Embryonic facial prominence (tissue), 1 donor: ENCODE results near the gene ZNF526.
A peak's percentile ranks its signal among the peaks of the same experiment; 100 is the strongest.

Source experiments
- DNase-seq: peaks from one replicate; pipeline ENCODE4 v3.0.0-alpha.2; 2016; ENCODE audit errors: extremely low spot score

Gene ZNF526, protein sequence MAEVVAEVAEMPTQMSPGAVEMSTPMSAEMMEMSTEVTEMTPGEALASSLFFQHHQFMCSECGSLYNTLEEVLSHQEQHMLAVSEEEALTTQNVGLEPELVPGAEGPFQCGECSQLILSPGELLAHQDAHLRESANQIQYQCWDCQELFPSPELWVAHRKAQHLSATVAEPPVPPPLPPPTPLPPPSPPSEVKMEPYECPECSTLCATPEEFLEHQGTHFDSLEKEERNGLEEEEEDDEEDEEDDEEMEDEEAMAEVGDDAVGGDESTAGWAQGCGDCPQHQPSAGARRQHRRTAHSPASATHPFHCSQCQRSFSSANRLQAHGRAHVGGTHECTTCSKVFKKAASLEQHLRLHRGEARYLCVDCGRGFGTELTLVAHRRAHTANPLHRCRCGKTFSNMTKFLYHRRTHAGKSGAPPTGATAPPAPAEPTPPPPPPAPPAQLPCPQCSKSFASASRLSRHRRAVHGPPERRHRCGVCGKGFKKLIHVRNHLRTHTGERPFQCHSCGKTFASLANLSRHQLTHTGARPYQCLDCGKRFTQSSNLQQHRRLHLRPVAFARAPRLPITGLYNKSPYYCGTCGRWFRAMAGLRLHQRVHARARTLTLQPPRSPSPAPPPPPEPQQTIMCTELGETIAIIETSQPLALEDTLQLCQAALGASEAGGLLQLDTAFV

DNA sequence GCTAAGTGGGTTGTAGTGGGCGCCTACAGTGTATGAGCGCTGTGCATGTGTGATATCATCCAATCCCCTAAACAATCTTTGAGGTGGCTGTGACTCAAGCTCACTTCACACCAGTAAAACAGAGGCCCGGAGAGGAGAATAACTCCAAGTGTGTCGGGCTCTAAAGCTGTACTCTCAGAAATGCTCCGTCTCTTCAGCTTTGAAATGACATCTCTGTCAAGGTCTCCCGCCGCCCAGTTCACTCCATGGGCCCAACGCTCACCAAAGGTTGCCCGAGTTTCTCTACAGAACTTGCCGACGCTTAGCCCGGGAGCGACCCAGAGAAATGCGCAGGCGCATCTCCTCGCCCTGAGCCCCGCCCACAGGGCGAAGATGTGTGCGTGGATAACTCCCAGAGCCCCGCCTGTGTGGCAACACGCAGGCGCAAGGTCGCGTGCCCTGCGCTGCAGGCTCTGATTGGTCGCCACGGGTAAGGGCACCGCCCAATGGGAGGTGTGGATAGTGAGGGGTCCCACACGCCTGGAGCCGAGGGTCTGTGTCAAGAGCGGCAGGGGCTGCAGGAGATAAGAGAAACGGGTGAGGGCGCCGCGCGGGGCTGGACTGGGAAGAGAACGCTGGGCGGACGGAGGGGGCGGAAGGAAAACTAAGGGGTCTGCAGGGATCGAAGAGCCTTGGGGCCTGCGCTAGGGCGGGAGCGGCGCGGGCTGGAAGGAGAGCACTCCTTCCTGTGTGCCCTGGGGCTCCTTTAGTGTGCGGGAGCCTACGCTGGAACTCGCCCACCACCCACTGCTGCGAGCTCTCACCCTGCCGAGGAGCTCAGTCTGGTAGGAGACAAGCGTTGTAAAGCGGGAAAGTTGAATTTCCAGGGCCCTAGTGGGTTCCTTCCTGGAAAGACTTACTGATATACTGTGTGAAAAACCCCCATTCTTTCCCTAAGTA lies at the start of gene ZNF526:
Gene ZNF526, plus strand, starts transcription at position 501 of the 939 bp plus-strand sequence. CDS start 4,092 bp downstream, outside the sequence.
- peak; percentile 95 for DNase-seq

DNA sequence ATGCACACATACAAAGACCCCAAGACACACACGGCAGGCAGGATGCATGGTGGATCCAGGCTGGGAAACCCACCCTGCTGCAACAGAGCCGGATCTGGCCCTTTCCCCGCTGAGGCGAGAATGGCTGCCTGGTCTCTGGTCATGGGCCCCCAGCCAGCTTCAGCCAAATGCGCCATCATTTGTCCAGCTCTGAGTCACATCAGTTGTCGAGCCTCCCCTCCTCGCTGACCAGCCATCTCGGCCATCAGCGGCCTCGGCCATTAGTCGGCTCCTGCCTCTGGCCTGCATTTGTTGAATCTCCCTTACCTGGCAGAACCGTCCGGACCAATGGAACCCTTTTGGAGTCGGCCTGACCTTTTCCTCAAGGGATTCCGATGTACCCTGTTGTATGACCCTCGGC lies 49.4 kb upstream of the ZNF526 start:
- DNase-seq = no peak

DNA sequence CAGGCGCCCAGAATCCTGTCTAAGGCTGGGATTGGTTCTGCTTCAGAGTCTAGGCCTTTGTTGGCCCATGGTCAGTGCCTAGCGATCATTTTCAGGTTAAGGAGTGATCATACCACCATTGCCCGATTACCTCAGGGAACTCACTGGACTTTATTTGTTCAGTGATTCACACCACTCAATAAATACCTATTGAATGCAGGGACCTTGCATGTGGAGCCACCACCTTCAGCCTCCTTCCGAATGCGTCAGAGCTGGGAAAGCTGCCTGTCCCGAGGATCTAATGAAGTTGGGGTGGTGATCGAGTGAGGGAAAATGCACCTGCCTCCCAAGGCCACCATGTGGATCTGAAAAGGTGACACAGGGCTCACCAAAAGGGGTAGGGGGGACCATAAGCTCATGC lies 47.9 kb upstream of the ZNF526 start:
- no peak for DNase-seq

DNA sequence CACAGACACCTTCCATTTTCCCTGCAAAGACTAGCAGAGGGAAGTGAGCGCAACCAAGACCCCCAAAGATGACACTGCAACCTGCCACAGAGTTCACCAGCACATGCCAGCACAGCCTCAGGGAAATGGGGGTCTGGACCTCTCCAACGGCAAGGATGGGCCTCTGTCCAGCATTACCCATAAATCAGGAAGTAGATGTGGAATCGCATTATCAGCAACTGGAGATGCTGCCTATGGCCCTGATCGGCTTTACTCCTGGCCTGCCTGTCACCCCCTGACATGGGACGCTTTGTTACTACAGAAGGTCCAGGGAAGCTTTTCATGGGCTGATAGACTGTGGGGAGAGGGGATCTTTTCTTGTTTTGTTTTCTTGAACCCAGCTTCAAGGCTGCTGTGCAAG lies 46.4 kb upstream of the ZNF526 start:
- no peak for DNase-seq

DNA sequence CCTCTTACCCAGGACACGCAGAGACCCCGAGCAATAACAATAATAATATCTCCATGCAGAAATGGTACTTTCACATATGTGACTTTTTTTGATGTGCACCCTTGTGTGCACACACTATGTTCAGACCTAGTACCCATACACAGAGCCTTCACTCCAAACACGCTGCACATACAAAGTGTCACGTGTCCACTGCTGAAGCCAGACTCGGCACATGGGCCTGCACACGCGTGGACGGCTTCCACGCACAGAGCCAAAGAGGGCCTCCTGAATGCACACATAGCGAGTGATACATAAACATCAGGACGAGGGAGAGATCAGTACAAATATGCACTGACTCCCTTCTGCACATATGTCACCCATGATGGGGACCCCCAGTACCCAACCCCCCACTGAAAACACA lies 45.9 kb upstream of the ZNF526 start:
- DNase-seq = no peak

DNA sequence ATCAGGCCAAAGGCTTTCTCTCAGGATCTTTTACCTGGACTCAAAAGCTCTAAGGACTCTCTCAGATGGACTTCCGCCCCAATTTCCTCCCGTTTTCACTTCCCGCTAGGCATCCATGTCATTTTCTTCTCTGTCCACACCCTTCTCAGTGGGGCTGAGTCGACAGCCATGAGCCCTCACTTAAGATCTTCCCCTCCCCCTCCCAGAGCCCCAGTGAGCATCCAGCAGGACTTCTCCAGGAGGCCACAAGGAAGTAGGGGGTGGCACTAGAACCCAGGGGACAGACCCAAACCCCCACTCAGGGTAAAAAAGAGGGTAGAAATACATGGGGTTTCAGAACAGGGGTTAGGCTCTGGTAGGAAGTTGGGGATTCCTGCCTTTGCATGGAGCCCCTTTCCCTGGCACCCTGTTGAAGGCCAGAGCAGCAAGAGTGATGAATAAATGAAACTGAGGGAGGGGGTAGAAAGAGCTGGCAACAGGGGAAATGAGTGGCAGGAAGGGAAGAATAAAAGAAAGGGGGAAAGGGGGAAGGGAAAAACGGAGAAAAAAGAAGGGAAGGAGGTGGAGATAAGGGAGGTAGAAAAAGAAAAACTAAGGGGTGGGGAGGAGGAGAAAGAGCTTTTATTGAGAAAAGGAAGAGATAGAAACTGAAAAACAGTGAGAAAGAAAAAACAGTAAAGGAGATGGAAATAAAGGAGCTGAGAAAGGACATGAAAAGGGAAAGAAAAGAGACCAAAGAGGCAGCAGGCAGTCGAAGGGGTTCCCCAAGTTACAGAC lies 45.0 kb upstream of the ZNF526 start:
- no peak for DNase-seq

DNA sequence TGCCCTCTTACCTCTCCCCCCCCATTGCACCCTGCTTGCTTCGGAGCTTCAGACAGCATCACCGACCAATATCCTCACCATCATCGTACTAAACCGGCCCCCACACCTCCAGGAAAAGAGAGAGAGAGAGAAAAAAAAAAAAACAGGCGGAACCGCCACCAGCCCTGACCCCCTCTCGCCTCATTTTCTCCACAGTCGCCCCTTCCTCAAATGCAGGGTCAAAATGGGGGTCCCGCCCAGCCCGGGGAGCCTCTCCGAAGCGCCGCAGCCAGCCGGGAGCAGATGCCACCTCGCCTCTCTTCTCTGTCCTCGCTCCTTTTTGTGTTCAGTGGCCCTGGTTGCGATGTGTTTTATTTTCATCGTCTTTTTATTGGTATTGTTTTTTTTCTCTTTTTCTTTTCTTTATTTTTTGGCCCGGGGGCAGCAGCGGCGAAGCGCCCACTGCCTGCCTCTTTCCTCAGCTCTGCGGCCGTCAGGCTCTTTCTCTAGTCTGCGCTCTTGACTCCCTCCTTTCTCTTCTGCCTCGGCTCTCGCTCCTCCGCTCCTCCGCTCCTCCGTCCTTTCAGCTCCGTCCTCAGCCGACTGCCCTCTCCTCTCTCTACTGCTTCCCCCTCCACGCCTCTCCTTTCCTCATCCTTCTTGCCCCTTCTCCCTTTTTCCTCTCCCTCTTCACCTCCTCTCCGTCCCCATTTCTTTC lies 44.0 kb upstream of the ZNF526 start:
- no peak for DNase-seq

DNA sequence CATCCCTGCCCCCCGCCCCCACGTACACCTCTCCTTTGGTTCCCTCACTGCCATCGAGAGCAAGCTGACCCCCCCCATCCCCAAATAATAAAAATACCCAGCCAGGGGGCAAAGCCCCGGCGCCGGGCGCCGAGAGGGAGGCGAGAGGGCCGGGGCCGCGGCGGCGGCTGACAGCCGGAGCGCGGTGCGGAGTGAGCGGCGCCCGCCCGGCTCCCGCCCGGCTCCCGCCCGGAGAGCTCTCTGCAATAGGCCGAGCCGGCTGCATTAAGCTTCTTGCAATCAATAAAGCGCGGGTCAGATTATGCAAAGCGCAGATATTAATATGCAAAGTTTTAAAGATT lies 43.5 kb upstream of the ZNF526 start:
- DNase-seq = no peak

DNA sequence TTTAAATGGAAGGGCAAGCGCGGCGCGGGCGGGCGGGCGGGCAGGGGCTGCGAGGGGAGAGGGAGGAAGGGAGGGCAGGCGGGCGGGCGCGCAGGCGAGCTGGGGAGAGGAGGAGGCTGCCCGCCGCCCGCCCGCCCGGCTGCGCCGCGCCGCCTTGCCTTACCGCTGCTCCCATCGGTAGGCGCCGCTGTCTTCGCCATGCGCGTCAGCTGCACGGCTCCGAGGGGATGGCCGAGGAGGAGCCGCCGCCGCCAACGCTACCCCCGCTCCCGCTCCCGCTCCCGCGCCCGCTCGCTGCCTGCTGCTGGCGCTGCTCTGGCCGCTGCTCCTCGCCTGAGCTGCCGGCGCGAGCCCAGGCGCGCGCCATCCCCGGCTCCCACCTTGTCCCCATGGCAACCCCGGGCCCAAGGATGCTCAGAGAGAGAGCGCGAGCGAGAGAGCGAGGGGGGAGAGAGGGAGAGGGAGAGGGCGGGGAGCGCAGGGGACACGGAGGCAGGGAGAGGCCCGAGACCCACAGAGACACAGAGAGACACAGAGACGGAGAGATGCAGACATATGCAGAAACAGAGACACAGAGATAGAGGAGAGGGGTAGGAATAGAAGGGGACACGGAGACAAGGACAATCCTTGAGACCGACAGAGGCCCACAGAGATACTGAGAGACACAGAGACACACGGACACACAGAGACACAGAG lies 43.0 kb upstream of the ZNF526 start:
- peak; percentile 46 for DNase-seq

DNA sequence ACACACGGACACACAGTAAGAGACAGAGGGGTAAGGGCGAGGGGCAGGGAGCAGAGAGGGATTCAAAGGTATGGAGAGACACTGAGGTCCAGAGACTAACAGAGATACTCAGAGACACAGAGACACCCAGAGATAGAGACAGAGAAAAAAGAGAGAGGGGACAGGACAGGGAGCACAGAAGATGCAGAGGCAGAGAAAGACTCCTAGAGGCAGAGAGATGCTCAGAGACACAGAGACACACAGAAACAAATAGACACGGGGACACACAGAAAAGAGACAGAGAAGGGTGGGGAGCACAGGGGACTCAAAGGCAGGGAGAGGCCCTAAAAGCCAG lies 42.5 kb upstream of the ZNF526 start:
- DNase-seq = no peak

DNA sequence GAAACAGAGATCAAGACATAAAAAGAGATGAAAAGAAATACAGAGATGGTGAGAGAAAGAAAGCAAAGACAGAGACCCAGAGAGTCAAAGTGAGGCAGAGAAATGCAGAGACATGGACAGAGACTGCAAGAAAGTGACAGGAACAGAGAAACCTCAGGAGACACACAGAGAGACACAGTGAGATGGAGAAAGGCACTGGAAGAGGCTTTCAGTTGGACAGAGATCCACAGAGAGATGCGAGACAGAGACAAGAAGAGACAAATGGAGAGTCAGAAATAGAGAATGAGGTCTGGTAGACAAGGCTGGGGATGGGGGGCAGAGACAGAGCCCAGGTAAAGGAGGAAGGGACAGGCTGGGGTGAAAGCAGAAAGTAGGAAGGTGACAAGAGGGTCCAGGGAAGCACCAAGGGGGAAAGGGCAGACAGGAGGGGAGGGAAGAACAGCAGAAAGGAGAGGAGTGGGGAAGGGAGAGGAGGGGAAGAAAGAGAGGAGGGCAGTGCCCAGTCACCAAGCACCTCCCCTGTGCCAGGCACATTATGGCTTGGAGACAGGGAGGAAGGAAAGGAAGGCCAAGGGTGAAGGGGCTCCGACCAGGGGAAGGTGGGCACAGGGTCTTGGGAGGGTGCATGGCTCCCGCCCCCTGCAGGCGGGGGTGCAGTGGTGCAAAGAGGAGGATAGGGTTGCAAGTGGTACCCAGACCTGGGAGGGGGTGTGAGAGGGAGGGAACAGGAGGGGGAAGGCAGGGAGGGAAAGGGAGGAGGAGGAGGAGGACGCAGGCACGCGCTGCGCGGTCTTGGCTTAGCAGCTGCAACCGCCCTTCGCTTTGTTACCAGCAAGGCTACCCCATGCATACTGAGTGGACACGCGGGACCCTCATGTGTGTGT lies 41.1 kb upstream of the ZNF526 start:
- no peak for DNase-seq

DNA sequence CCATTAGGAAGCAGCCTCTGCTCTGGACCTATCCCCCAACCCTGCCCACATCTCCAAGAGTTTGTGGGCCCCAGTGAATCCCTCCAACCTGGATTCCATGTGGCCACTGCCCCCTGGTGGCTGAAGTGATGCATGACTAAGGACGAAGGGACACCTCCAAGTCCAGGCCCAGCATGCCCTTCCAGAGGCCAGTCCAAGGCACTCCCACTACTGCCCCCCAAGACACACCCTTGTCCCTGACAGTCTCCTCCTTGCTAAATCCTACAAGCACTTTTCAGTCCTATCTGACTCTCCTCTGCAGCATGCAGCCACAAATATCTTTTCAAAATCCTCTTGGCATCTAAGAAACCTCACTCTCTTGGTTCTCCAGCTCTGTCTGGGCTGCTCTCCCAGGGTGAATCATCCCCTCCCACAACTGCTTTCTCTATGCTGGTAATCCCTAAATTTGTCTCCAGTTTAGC lies 35.7 kb upstream of the ZNF526 start:
- no peak for DNase-seq

DNA sequence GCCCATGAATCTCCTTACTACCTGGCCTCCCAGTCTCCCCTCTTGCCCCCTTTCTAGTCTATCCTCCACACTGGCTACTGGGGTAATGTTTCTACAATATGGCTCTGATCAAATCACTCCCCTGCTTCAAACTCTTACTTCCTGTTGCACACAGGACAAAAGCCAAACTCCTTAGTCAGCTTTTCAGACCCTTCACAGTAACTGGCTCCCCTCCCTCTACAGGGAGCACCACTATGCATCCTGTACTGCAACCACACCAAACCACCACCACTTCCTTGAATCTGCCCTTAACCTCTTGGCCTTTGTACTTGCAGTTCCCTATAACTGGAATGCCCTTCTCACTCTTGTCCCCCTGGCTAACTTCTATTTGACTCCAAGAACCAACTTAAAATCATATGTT lies 34.8 kb upstream of the ZNF526 start:
- DNase-seq = no peak

DNA sequence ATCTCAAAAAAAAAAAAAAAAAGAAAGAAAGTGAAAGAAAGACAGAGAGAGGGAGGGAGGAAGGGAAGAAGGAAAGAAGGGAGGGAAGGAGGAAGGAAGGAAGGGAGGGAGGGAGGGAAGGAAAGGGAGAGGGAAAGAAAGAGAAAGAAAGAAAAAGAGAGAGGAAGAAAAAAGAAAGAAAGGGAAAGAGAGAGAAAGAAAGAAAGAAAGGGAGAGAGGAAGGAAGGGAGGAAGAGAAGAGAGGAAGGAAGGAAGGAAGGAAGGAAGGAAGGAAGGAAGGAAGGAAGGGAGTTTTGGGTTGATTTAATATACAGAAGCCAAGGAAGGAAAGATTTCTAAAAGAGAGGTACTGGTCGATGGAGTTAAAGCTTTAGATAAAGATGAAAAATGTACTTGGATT lies 31.4 kb upstream of the ZNF526 start:
- no peak for DNase-seq

DNA sequence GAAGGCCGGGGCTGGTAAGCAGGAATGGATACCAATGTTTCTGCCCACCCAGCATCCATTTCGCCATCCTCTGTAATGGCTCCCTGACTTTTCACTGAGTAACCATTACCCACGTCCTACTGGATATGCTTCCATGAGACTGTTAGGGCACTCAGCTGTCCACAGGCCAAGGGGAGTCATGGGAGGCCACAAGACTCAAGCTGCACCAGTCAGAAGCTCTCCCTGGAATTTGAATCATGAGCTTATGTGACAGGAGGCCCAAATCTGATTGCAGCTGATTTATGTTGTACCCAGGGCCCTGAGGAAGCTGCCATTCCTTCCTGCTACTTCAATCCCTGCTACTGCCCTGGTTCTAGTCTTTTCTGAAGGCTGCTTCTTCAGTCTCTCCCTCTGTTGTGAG lies 31.0 kb upstream of the ZNF526 start:
- no peak for DNase-seq

DNA sequence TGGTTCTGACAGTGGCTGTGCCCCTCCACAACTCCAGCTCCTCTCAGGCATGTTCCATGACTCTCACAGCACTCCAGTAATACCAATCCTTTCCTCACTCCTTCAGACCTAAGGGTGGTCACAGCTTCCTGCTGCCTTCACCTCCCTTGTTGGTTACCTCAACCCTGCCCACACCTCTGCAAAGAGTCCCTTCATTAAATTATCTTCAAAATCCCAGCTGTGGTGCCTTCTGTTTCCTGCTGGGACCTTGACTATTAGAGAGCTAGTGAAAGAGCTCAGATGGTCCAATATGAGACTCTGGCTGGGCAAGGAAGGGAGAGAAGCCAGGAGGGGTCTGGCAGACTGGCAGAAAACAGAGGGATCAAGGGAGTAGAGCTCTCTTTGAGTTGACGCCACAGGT lies 28.8 kb upstream of the ZNF526 start:
- no peak for DNase-seq

DNA sequence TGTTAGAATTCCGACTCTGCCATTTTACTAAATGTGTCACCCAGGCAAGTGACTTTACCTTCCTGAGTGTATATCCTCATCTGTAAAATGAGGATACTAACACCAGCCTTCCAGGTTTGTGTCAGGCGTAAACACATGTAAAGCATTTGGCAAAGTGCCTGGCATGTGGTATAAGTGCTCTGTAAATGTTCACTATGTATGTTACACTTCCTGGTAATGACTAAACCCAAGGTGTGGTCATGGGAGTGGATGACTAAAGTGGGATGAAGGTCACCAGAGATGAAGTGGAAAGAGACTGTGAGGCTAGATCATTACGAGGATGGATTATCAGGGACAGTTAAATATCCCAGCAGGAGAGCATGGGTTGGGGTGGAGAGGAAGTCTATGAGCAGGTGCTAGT lies 28.3 kb upstream of the ZNF526 start:
- DNase-seq = no peak

DNA sequence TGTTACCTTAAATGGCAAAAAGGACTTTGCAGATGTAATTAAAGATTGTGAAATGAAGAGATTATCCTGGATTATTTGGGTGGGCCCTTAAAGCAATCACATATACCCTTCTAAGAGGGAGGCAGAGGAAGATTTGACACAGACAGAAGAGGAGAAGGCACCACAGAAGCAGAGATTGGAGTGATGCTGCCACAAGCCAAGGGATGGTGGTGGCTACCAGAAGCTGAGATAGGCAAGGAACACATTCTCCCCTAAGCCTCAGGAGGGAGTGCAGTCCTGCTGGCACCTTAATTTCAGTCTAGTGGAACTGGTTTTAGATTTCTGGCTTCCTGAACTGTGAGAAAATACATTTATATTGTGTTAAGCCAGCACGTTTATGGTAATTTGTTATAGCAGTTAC lies 26.8 kb upstream of the ZNF526 start:
- no peak for DNase-seq

DNA sequence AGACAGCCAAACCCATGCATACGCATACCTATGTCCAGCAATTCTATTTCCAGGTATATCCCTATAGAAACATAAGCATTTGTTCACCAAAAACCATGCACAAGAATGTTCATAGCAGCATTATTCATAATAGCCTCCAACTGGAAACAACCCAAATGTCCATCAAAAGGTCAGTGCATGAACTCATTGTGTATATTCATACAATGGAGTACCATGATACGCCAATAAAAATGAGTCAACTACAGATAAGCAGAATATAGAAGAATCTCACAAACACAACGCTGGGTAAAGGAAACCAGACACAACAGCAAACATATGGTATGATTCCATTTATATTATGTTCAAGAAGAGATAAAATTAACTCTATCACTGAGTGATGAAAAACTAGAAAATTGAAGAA lies 26.4 kb upstream of the ZNF526 start:
- DNase-seq = no peak
